ENCODE results near the gene MAP3K10.

The MAP3K10 gene

GRCh38 chr19:40192758-40193586 lies 1.7 kb downstream of the MAP3K10 start:
- Mint-ChIP-seq H3K27ac (peak overlapping the region; percentile 26), H3K4me1 (ENCODE audit: low read depth) (peaks cover 20% of the 10 kb centered on the region), H3K27me3 (ENCODE audit: low read depth) (no peaks in the 10 kb centered on the region), H3K4me3 (peak overlapping the region; percentile 60), H3K9me3 (no peaks in the 10 kb centered on the region), H3K36me3 (ENCODE audit: low read depth) (no peaks in the 10 kb centered on the region)
- no peak for DNase-seq (ENCODE audit: low spot score)

GRCh38 chr19:40193587-40193849 lies 2.3 kb downstream of the MAP3K10 start:
- Mint-ChIP-seq H3K4me3 (peak overlapping the region; percentile 31), H3K27me3 (ENCODE audit: low read depth) (no peaks in the 10 kb centered on the region), H3K4me1 (ENCODE audit: low read depth) (peaks cover 20% of the 10 kb centered on the region), H3K36me3 (ENCODE audit: low read depth) (no peaks in the 10 kb centered on the region), H3K27ac (peak overlapping the region; percentile 1), H3K9me3 (no peaks in the 10 kb centered on the region)
- DNase-seq (ENCODE audit: low spot score), result no peak

GRCh38 chr19:40198272-40198990 lies 7.2 kb downstream of the MAP3K10 start:
- Mint-ChIP-seq H3K4me1 (ENCODE audit: low read depth) (peaks cover 4% of the 10 kb centered on the region), H3K27me3 (ENCODE audit: low read depth) (no peaks in the 10 kb centered on the region), H3K27ac (no peak overlapping the region), H3K9me3 (no peaks in the 10 kb centered on the region), H3K36me3 (ENCODE audit: low read depth) (no peaks in the 10 kb centered on the region), H3K4me3 (no peak overlapping the region)
- no peak for DNase-seq (ENCODE audit: low spot score)

GRCh38 chr19:40200341-40201099 lies 9.3 kb downstream of the MAP3K10 start:
- no peak for DNase-seq (ENCODE audit: low spot score)
- H3K27ac Mint-ChIP-seq, result no peak overlapping the region
- H3K9me3 Mint-ChIP-seq, result no peaks in the 10 kb centered on the region

GRCh38 chr19:40204381-40204780 lies 13.2 kb downstream of the MAP3K10 start:
- no peaks in the 10 kb centered on the region for H3K27me3 Mint-ChIP-seq (ENCODE audit: low read depth)
- H3K4me3 Mint-ChIP-seq, result no peak overlapping the region
- H3K36me3 Mint-ChIP-seq (ENCODE audit: low read depth), result peaks cover 3% of the 10 kb centered on the region
- H3K9me3 Mint-ChIP-seq, result no peaks in the 10 kb centered on the region
- no peaks in the 10 kb centered on the region for H3K4me1 Mint-ChIP-seq (ENCODE audit: low read depth)
- DNase-seq (ENCODE audit: low spot score), result no peak
- H3K27ac Mint-ChIP-seq, result no peak overlapping the region

More at GRCh38 chr19:40200341-40201099, 9.3 kb downstream of the MAP3K10 start:
- Mint-ChIP-seq H3K4me3 (no peak overlapping the region), H3K27me3 (ENCODE audit: low read depth) (no peaks in the 10 kb centered on the region), H3K4me1 (ENCODE audit: low read depth) (no peaks in the 10 kb centered on the region), H3K36me3 (ENCODE audit: low read depth) (no peaks in the 10 kb centered on the region)

- Mint-ChIP-seq H3K36me3 (ENCODE audit: low read depth) (peaks cover 3% of the 10 kb centered on the region), H3K27me3 (ENCODE audit: low read depth) (no peaks in the 10 kb centered on the region), H3K4me1 (ENCODE audit: low read depth) (no peaks in the 10 kb centered on the region), H3K9me3 (no peaks in the 10 kb centered on the region), H3K27ac (no peak overlapping the region), H3K4me3 (no peak overlapping the region)
- no peak for DNase-seq (ENCODE audit: low spot score)
Observed at GRCh38 chr19:40205760-40206159, 14.5 kb downstream of the MAP3K10 start.

GRCh38 chr19:40208602-40209001 lies 17.4 kb downstream of the MAP3K10 start:
- Mint-ChIP-seq H3K4me1 (ENCODE audit: low read depth) (no peaks in the 10 kb centered on the region), H3K9me3 (no peaks in the 10 kb centered on the region), H3K27me3 (ENCODE audit: low read depth) (no peaks in the 10 kb centered on the region), H3K27ac (no peak overlapping the region), H3K36me3 (ENCODE audit: low read depth) (peaks cover 3% of the 10 kb centered on the region), H3K4me3 (no peak overlapping the region)
- no peak for DNase-seq (ENCODE audit: low spot score)

- Mint-ChIP-seq H3K36me3 (ENCODE audit: low read depth) (peaks cover 3% of the 10 kb centered on the region), H3K4me3 (no peak overlapping the region), H3K9me3 (no peaks in the 10 kb centered on the region), H3K27me3 (ENCODE audit: low read depth) (no peaks in the 10 kb centered on the region), H3K27ac (no peak overlapping the region), H3K4me1 (ENCODE audit: low read depth) (no peaks in the 10 kb centered on the region)
- DNase-seq (ENCODE audit: low spot score), result no peak
Observed at GRCh38 chr19:40210889-40211288, 19.7 kb downstream of the MAP3K10 start.

- peaks cover 4% of the 10 kb centered on the region for H3K4me1 Mint-ChIP-seq (ENCODE audit: low read depth)
- peaks cover 3% of the 10 kb centered on the region for H3K36me3 Mint-ChIP-seq (ENCODE audit: low read depth)
- H3K27ac Mint-ChIP-seq, result no peak overlapping the region
Observed at GRCh38 chr19:40213251-40213829, 22.1 kb downstream of the MAP3K10 start.

GRCh38 chr19:40213882-40214570 lies 22.8 kb downstream of the MAP3K10 start:
- H3K9me3 Mint-ChIP-seq, result no peaks in the 10 kb centered on the region
- H3K36me3 Mint-ChIP-seq (ENCODE audit: low read depth), result peaks cover 1% of the 10 kb centered on the region
- DNase-seq (ENCODE audit: low spot score), result no peak
- peaks cover 20% of the 10 kb centered on the region for H3K27me3 Mint-ChIP-seq (ENCODE audit: low read depth)
- no peak overlapping the region for H3K4me3 Mint-ChIP-seq
- H3K4me1 Mint-ChIP-seq (ENCODE audit: low read depth), result peaks cover 4% of the 10 kb centered on the region
- no peak overlapping the region for H3K27ac Mint-ChIP-seq

More at GRCh38 chr19:40213251-40213829, 22.1 kb downstream of the MAP3K10 start:
- no peak for DNase-seq (ENCODE audit: low spot score)
- Mint-ChIP-seq H3K27me3 (ENCODE audit: low read depth) (peaks cover 15% of the 10 kb centered on the region), H3K9me3 (no peaks in the 10 kb centered on the region), H3K4me3 (no peak overlapping the region)

- Mint-ChIP-seq H3K27me3 (ENCODE audit: low read depth) (peaks cover 30% of the 10 kb centered on the region), H3K4me1 (ENCODE audit: low read depth) (peaks cover 4% of the 10 kb centered on the region), H3K9me3 (no peaks in the 10 kb centered on the region), H3K4me3 (no peak overlapping the region), H3K27ac (no peak overlapping the region), H3K36me3 (ENCODE audit: low read depth) (no peaks in the 10 kb centered on the region)
- no peak for DNase-seq (ENCODE audit: low spot score)
Observed at GRCh38 chr19:40214936-40215335, 23.7 kb downstream of the MAP3K10 start.

- Mint-ChIP-seq H3K27ac (no peak overlapping the region), H3K36me3 (ENCODE audit: low read depth) (no peaks in the 10 kb centered on the region), H3K4me3 (no peak overlapping the region)
Observed at GRCh38 chr19:40216013-40216776, 25.0 kb downstream of the MAP3K10 start.

GRCh38 chr19:40216777-40217026 lies 25.5 kb downstream of the MAP3K10 start:
- Mint-ChIP-seq H3K4me1 (ENCODE audit: low read depth) (peaks cover 4% of the 10 kb centered on the region), H3K36me3 (ENCODE audit: low read depth) (no peaks in the 10 kb centered on the region), H3K27me3 (ENCODE audit: low read depth) (peaks cover 35% of the 10 kb centered on the region), H3K27ac (no peak overlapping the region), H3K4me3 (no peak overlapping the region), H3K9me3 (no peaks in the 10 kb centered on the region)
- no peak for DNase-seq (ENCODE audit: low spot score)

More at GRCh38 chr19:40216013-40216776, 25.0 kb downstream of the MAP3K10 start:
- Mint-ChIP-seq H3K4me1 (ENCODE audit: low read depth) (peaks cover 4% of the 10 kb centered on the region), H3K27me3 (ENCODE audit: low read depth) (peaks cover 35% of the 10 kb centered on the region), H3K9me3 (no peaks in the 10 kb centered on the region)
- no peak for DNase-seq (ENCODE audit: low spot score)
